ENCODE results near the gene ZCCHC24. TPM values are rescaled to one million over a fixed set of nuclear protein-coding genes. Genes with fewer than 3 reads are reported as not detected.

The ZCCHC24 gene
- total RNA-seq, 2 donors from 2014 or later = 0.43 to 0.74 TPM

- DNase-seq (ENCODE audit: low spot score in 2 of 2) (peak; percentile 0 to 42), ATAC-seq (no peak)
- no peaks in the 10 kb centered on the region for H3K9me3 Mint-ChIP-seq
- no peak overlapping the region for H3K27ac Mint-ChIP-seq
- no peaks in the 10 kb centered on the region for H3K36me3 Mint-ChIP-seq
Measured at GRCh38 chr10:79378647-79379511, 66.5 kb downstream of the ZCCHC24 start.

- ATAC-seq = no peak
- Mint-ChIP-seq H3K27ac (no peak overlapping the region), H3K9me3 (no peaks in the 10 kb centered on the region), H3K36me3 (no peaks in the 10 kb centered on the region)
- peak in 1 of 2 donors; percentile 0 for DNase-seq (ENCODE audit: low spot score in 2 of 2)
Measured at GRCh38 chr10:79378383-79378646, 67.1 kb downstream of the ZCCHC24 start.

DNA sequence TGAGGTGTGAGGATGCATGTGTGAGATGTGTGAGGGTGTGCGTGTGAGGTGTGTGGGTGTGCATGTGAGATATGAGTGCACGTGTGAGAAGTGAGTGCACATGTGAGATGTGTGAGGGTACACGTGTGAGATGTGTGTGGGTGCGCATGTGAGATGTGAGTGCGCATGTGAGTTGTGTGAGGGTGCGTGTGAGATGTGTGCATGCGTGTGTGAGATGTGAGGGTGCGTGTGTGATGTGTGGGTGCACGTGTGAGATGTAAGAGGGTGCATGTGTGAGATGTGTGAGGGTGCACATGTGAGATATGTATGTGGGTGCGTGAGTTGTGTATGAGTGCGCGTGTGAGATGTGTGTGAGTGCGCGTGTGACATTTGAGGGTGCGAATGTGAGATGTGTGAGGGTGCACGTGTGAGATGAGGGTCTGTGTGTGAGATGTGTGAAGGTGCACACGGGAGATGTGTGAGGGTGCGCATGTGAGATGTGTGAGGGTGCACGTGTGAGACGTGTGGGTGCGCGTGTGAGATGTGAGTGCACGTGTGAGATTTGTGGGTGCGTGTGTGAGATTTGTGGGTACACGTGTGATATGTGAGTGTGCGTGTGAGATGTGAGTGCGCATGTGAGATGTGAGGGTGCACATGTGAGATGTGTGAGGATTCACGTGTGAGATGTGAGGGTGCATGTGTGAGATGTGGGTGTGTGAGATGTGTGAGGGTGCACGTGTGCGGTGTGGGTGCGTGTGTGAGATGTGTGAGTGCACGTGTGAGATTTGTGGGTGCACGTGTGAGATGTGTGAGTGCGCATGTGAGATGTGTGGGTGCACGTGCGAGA is 67.7 kb downstream of the ZCCHC24 start:
- Mint-ChIP-seq H3K9me3 (no peaks in the 10 kb centered on the region), H3K27ac (no peak overlapping the region), H3K36me3 (no peaks in the 10 kb centered on the region)
- peak; percentile 0 to 21 for DNase-seq (ENCODE audit: low spot score in 2 of 2)
- no peak for ATAC-seq

GRCh38 chr10:79376751-79377556 is 68.5 kb downstream of the ZCCHC24 start:
- Mint-ChIP-seq H3K36me3 (no peaks in the 10 kb centered on the region), H3K27ac (no peak overlapping the region), H3K9me3 (no peaks in the 10 kb centered on the region)
- ATAC-seq (no peak), DNase-seq (ENCODE audit: low spot score in 2 of 2) (peak; percentile 0 to 30)

GRCh38 chr10:79376078-79376628 is 69.3 kb downstream of the ZCCHC24 start:
- ATAC-seq (no peak), DNase-seq (ENCODE audit: low spot score in 2 of 2) (peak in 1 of 2 donors; percentile 34)
- Mint-ChIP-seq H3K9me3 (no peaks in the 10 kb centered on the region), H3K36me3 (no peaks in the 10 kb centered on the region), H3K27ac (no peak overlapping the region)

GRCh38 chr10:79375321-79376077 is 69.9 kb downstream of the ZCCHC24 start:
- DNase-seq (ENCODE audit: low spot score in 2 of 2) = peak in 1 of 2 donors; percentile 44
- H3K27ac Mint-ChIP-seq = no peak overlapping the region
- no peaks in the 10 kb centered on the region for H3K9me3 Mint-ChIP-seq
- H3K36me3 Mint-ChIP-seq = no peaks in the 10 kb centered on the region
- no peak for ATAC-seq

GRCh38 chr10:79374312-79375191 is 70.9 kb downstream of the ZCCHC24 start:
- no peaks in the 10 kb centered on the region for H3K36me3 Mint-ChIP-seq
- ATAC-seq = peak; percentile 72 to 75
- H3K9me3 Mint-ChIP-seq = no peaks in the 10 kb centered on the region

DNA sequence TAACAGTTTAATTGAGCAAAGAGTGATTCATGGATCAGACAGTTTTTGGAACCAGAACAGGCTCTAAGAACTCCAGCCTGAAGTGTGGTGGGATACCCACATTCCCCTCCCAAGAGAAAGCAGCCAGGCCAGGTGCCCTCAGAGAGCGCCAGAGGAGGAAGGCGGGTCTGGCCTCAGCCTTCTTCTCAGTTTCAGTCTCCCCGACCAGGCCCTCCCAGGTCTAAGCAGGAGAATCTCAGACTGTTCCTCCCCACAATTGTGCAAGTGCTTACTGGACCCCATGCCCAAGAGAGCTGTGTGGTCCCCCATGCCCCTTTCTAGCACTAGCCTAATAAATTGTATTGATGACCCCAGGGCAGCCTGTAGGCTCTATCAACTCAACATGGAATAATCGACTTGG is 72.6 kb downstream of the ZCCHC24 start:
- ATAC-seq (no peak), DNase-seq (ENCODE audit: low spot score in 2 of 2) (peak in 1 of 2 donors; percentile 28)
- Mint-ChIP-seq H3K36me3 (no peaks in the 10 kb centered on the region), H3K9me3 (no peaks in the 10 kb centered on the region), H3K27ac (no peak overlapping the region)

More at GRCh38 chr10:79374312-79375191, 70.9 kb downstream of the ZCCHC24 start:
- DNase-seq (ENCODE audit: low spot score in 2 of 2) = peak; percentile 73 to 85
- H3K27ac Mint-ChIP-seq = peak overlapping the region in 1 of 2 donors; percentile 23

GRCh38 chr10:79367426-79368189 is 77.8 kb downstream of the ZCCHC24 start:
- DNase-seq (ENCODE audit: low spot score in 2 of 2) = no peak
- H3K9me3 Mint-ChIP-seq = peaks cover 0 to 7% of the 10 kb centered on the region in 2 donors
- no peaks in the 10 kb centered on the region for H3K36me3 Mint-ChIP-seq
- H3K27ac Mint-ChIP-seq = no peak overlapping the region
- no peak for ATAC-seq

DNA sequence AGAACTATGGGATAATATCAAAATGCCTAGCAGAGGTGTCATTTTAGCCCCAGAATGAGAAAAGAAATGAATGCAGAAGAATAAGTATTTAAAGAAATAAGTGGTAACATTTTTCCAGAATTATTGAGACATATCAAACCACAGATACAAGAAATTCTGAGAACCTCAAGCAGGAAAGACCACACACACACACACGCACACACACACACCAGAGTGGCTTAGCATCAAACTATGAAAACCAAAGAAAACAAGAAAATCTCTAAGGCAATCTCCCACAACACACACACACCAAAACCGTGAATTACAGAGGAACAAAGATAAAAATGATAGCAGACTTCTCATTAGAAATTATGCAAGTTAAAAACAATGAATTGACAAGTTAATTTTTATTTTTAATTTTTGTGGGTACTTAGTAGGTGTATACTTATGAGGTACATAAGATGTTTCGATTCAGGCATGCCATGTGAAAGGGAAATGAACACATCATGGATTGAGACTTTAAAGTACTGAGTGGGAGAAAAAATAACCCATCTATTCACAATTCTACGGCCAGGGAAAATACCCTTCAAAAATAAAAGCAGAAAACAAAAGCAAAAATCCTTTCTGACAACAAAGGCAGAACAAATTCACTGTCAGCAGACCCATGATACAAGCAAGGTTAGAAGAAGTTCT is 83.6 kb downstream of the ZCCHC24 start:
- ATAC-seq (no peak), DNase-seq (ENCODE audit: low spot score in 2 of 2) (peak in 1 of 2 donors; percentile 0)
- Mint-ChIP-seq H3K9me3 (peaks cover 0 to 7% of the 10 kb centered on the region in 2 donors), H3K27ac (no peak overlapping the region), H3K36me3 (peaks cover 0 to 4% of the 10 kb centered on the region in 2 donors)

GRCh38 chr10:79360499-79361342 is 84.7 kb downstream of the ZCCHC24 start:
- ATAC-seq (peak in 1 of 2 donors; percentile 7), DNase-seq (ENCODE audit: low spot score in 2 of 2) (peak; percentile 1 to 35)
- Mint-ChIP-seq H3K27ac (no peak overlapping the region), H3K36me3 (peaks cover 2 to 8% of the 10 kb centered on the region in 2 donors), H3K9me3 (peaks cover 0 to 7% of the 10 kb centered on the region in 2 donors)

- H3K27ac Mint-ChIP-seq = no peak overlapping the region
- DNase-seq (ENCODE audit: low spot score in 2 of 2) (peak in 1 of 2 donors; percentile 3), ATAC-seq (no peak)
- peaks cover 8 to 16% of the 10 kb centered on the region in 2 donors for H3K36me3 Mint-ChIP-seq
- H3K9me3 Mint-ChIP-seq = peaks cover 0 to 7% of the 10 kb centered on the region in 2 donors
Measured at GRCh38 chr10:79359816-79360498, 85.5 kb downstream of the ZCCHC24 start.

- no peak overlapping the region for H3K27ac Mint-ChIP-seq
- H3K36me3 Mint-ChIP-seq = peaks cover 17 to 27% of the 10 kb centered on the region in 2 donors
- no peak for ATAC-seq
- H3K9me3 Mint-ChIP-seq = no peaks in the 10 kb centered on the region
- peak; percentile 0 to 28 for DNase-seq (ENCODE audit: low spot score in 2 of 2)
Measured at GRCh38 chr10:79358811-79359210, 86.6 kb downstream of the ZCCHC24 start.
